ENCODE measurements around the gene LDLRAD3.

GRCh38 chr11:36155770-36156160 lies 211.9 kb downstream of the LDLRAD3 start:
- TF ChIP-seq POLR2A (IDR thresholded peaks at IDR 0.05) = no peak
- TF ChIP-seq CTCF (IDR thresholded peaks at IDR 0.05 in 8 of 11, conservative IDR thresholded peaks at IDR 0.05 in 3 of 11) = no peak

All from spleen (tissue), 7 donors.